HG02870 (cell line): ENCODE measurements around the gene RRN3.
"Not testable (repeated sequence)": the region's sequence is repeated elsewhere in the genome, so short reads cannot be mapped to it uniquely, and the experiment has no call there.

Experiments
- ATAC-seq: cut with Tn5 transposase; IDR thresholded peaks from one replicate; pipeline ENCODE4 v1.9.1; 2021; ENCODE audit warnings: mild to moderate bottlenecking, moderate library complexity; ENCODE audit not compliant: unreplicated experiment

RRN3 gene

DNA sequence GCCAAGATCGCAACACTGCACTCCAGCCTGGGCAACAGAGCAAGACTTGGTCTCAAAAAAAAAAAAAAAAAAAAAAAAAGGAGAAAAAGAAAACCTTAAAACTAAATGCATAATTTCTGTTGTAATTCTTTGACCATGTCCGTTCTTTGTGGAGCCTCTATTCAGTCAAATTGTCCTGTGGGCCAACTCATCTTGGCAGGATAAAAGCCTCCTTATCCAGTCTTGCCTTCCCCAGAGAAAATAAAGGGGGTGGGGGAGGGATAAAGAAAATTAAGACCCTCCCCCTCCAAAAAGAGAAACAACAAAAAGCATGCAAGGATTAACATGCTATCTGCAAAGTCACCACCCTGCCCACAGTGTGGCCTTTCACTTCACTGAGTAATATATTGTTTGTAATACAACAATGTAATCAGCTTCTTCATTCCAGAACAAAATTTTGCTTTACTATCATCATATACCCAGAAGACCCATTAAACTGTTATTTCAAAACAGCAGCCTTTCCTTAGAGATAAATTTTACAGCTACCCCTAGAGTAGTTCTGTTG is 5.4 kb upstream of the RRN3 start:
- not testable (repeated sequence) for ATAC-seq

- ATAC-seq = not testable (repeated sequence)
Observed at GRCh38 chr16:15096583-15096972, 2.5 kb upstream of the RRN3 start.

DNA sequence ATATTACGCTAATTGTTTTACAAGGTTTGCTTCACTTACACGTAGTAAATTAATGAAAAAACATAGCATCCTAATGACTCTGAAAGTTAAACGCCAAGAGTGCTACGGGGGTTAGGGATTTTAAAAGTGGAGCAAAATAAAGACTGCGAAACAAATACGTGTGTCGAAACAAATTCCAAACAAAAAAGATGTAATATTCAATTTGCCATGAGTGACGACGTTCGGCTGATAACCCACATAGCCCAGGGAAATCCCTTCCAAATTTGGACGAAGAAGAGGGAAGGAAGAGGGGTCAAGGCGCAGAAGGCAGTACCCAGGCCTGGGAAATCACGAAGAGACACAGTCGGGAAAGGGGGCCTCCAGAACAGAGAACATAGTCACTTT is 509 bp downstream of the RRN3 start:
- not testable (repeated sequence) for ATAC-seq

- ATAC-seq = not testable (repeated sequence)
Observed at GRCh38 chr16:15090663-15091269, 3.3 kb downstream of the RRN3 start.

GRCh38 chr16:15082788-15083187 is 11.3 kb downstream of the RRN3 start:
- ATAC-seq = not testable (repeated sequence)

DNA sequence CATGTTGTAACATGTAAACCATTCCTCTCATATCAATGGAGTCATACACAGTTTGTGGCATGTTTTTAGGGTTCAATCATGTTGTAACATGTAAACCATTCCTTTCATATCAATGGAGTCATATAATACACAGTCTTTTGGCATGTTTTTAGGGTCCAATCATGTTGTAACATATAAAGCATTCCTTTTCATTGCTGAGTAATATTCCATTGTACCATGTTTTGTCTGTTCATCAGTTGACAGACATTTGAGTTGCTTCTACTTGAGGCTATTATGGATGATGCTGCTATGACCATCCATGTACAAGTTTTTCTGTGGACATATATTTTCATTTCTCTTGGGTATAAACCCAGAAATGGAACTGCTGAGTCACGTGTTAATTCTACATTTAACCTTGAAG is 13.2 kb downstream of the RRN3 start:
- not testable (repeated sequence) for ATAC-seq

- ATAC-seq = not testable (repeated sequence)
Observed at GRCh38 chr16:15076161-15076560, 17.9 kb downstream of the RRN3 start.

- ATAC-seq = no peak
Observed at GRCh38 chr16:15073101-15073500, 21.0 kb downstream of the RRN3 start.

GRCh38 chr16:15071916-15072769 is 21.9 kb downstream of the RRN3 start:
- not testable (repeated sequence) for ATAC-seq

DNA sequence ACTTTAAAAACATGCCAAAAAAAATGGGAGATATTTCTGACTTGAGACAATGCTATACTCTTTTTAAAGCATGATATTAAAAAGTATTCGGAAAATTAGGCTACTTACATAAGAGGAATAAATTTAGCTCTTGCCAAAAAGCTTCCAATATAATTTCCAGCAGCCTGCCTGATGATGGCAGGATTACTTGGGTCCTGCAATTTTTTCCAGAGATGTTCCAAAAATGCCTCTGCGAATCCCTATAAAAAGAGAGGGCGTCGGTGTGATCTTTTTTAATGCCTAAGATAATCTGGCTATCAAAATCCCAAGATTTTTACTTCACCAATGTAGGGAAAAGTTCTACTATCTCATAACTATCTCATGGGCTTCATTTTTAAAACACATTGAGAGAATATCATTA is 23.1 kb downstream of the RRN3 start:
- not testable (repeated sequence) for ATAC-seq

GRCh38 chr16:15066690-15067089 is 27.4 kb downstream of the RRN3 start:
- ATAC-seq = not testable (repeated sequence)

DNA sequence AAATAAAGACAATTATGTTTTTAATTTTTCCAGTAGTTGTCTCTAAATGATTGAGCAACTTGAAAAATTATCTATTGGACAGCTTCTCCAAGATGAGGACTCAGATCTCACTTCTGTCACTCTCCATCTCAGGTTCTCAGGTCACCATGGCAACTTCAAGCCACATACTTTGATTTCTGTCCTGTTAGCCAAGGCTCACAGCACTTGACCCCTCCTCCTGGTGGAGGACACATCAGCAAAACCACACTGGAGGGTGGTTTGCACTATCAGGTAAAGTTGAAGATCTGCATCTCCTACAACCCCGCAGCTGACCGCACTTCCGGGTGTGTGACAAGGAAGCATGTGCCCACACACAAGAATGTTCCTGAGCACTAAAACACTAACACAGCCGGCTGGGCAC is 28.1 kb downstream of the RRN3 start:
- not testable (repeated sequence) for ATAC-seq

GRCh38 chr16:15062085-15062810 is 31.8 kb downstream of the RRN3 start:
- not testable (repeated sequence) for ATAC-seq

- no peak for ATAC-seq
Observed at GRCh38 chr16:15059324-15059723, 34.7 kb downstream of the RRN3 start.

GRCh38 chr16:15057681-15058417 is 36.2 kb downstream of the RRN3 start:
- no peak for ATAC-seq

DNA sequence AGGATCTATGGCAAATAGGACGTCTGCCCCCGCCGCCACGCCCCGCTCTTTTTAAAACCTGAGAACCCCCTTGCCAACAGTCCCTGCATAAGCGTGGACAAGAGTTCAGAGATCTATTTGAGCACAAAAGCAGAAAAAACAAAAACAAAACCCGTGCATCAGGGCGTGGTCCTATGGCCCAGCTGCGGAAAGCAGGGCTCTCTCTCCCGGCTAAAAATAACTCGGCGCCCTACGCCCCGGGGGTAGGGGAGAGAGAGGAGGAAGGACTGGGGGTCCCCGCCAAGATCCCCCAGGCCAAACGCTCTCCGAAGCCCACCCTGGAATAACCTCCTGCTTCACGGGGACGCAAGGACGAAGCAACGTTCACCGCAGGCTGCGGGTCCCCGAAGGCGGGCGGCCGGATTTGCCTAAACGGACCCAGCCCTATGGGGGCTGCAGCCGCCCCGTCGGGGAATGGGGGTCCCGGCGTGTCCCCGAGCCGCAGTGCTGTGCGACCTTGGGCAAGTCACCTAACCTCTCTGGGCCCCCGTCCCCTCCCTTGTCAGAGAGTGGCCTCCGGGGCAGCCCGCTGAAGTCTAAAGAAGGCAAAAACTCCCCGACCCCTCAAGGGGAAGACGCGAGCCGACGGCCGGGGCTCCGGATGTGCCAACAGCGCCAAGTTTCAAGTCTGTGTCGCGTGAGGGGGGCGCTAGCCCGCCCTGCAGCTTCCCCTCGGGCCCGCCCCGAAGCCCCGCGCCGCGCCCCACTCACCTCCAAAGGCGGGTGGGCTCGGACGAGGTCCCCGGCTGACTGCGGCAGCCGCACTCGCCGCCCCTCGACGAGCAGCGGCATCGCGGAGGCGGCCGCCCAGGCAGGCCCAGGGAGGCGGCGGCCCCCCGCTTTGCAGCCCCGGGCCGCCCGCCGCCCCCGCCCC is 38.7 kb downstream of the RRN3 start:
- ATAC-seq = peak; percentile 35

DNA sequence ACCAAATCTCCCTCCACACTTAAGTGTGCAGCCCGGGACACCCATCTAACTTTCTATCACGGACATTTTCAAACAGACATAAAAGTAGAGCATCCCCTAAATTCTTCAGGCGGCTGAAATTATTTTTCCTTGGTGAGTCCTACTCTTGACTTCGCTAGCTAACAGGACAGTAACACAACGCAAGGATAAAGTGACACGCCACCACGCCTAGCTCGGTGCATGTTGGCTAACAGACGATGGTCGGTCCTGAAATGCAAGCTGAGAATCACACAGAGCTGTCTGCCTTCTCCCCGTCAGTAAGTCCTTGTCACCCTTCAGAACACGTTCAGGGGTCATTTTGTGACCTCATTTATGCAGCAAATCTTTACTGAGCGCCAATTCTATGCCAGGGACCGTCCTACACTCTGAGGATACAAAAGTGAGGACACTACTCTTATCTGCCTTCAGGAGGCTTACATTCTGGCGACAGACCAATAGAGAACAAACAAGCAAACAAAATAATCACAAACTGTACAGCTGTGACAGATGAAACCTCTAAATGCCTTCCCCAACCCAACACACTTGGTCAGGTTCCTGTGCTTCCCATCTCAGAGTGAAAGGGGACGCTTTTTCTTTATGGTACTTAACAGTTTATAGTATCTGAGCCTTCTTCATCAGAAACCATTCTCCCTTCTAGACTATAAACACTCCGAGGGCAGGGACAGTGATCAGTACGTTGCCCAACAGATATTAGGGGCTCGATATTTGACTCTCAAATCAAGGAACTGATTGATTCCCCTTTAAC is 39.5 kb downstream of the RRN3 start:
- no peak for ATAC-seq

GRCh38 chr16:15053904-15054303 is 40.2 kb downstream of the RRN3 start:
- ATAC-seq = no peak
